Measurements from ENCODE around the gene ZNF423.

ZNF423 gene

DNA sequence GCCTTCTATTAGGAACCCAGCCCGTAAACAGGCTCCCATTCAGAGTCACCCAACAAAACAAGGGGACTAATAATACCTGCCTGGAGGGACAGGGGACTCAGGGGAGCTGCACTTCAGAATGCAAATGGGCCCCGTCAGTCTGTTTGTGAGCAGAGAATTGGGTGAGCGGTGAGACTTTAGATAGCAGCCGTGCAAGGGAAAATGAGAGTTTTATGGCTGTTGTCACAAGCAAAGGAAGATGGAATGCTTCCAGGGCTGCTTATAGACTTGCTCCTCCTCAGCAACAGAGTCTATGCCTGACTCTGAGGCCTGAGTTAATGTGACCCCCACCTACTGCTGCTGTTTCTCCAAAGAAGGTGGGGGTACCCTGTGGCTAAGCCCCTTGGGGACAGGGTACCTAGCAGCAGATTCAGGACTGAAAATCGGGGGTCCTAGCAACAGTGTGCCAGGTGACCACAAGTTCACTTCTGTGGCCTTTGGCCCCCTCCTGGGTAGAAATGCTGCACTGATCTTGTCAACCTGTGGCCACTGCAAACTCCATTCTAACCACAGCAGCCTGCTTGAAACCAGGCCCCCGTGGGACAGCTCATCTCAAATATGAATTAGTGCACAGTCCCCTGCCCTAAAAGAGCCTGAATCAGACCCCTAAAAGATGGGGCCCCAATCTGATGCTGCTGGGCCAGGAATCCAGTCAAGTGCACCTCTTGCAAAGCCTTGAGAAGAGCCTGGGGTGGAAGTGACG lies 355.9 kb downstream of the ZNF423 start:
- DNase-seq = no peak

- no peak for DNase-seq
These were observed 356.5 kb downstream of the ZNF423 start for GRCh38 chr16:49499414-49499785.

- no peak for DNase-seq
These were observed 357.1 kb downstream of the ZNF423 start for GRCh38 chr16:49498666-49499413.

DNA sequence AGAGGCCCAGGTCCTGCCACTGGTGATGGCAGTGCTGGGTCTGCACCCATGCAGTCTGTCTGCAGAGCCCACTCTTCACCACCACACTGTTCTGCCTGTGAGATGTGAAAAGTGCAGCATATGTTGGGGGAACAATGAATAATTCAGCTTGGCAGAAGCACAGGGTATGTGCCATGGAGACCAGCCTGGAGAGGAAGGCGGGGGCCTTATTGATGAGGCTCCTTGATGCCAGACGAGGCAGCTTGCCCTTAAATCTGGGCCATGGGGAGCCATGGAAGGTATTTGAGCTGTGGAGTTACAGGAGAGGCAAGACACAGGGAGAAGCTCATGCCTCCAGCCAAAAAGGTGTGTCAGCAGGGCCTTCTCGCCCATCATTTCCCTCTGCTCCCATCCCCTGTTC lies 357.6 kb downstream of the ZNF423 start:
- DNase-seq = no peak

GRCh38 chr16:49497466-49497865 lies 358.4 kb downstream of the ZNF423 start:
- DNase-seq = no peak

DNA sequence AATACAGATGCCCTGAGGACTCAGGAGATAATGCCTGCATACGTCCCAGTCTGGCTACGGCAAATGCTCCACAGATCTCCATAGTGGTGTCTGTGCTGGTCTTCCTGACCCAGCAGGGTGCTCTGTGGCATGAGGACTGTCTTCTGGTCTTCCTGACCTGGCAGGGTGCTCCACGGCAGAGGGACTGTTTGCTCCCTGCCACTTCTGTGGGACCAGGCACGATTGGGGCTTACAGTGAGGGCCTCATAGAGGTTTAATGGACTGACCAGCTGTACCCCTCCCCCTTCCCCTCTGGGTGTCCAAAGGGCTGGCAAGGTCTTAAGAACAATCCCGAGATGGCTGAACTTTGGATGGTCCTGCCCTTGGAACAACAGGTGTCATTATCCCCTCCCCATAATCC lies 359.3 kb downstream of the ZNF423 start:
- DNase-seq = no peak

GRCh38 chr16:49495596-49496355 lies 360.1 kb downstream of the ZNF423 start:
- no peak for DNase-seq

DNA sequence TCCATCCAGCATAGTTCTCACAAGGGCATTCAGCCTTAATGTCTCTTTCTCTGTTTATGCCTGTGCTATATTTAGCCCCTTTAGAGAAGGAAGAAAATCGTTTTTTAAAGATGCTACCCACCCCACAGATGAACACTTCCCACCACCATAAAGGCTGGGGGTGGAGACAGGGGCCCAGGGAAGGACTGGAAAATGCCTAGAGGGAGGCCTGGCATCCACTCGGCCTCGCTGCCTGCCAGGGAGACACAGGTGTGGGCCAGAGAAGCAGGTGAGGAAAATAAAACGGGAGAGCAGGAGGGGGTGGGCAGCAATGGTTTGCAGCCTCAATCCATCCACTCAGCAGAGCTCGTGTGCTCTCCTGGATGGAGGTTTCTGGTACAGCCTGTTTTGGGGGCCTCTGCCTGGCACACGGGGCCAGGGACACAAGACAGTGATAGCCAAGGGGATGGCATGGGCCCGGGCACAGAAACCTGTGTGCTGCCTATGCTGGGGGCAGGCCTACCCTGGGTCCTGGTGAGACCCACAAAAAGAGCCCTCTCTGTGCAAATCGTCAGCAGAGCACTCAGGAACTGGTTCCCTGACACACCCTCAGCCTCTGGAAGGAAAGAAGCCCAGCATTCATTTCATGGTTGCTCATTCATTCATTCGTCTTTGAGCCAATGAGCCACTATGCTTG lies 360.9 kb downstream of the ZNF423 start:
- DNase-seq = no peak

- no peak for DNase-seq
These were observed 361.4 kb downstream of the ZNF423 start for GRCh38 chr16:49494474-49494873.

DNA sequence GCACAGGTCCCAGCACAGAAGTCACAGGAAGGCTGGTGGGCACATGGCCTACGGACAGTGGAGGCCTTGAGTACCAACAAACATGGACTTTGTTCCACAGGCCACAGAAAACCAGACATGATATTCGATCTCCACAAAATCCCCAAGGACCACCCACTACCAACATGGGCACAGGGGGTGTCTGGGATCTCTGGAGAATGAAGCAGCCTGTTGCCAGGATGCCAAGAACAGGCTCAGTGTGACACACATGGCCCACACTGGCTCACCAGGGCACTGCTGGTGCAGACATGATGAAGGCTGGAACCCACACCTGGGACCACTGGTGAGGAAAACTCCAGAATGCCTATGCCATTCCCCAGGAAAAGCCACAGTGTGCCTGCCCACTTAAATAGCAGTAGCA lies 362.1 kb downstream of the ZNF423 start:
- no peak for DNase-seq

DNA sequence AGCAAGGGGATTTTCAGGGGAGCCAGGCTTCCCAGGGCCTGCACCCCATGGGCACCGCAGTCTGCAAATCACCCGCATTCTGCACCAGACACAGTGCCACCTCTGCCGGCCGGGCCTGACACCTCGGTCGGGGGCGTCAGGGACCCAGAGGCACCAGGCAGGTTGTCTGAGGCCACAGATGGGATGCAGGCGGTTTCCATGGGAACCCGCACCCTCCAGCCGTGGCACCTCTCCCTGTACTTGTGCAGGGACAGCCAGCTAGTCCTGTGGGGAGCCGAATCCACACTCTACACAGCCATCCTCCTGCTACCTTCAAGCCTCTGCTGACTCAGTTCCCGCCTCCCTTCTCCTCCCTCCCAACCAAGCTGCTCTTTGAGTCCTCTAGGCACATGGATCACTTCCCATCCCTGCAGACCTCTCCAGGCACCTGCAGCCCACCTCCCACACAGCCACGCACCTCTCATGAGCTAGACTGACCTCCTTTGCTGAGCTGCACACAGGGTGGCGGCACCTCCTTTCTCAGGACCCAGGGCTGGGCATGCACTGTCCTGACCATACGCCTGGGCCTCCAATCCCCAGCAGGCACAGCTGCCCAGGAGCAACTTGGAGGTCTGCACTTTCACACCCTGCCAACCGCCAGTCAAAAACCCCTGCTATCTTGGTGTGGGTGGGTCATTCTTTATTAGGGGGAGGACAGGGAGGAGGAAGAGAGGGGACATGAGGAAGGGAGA lies 362.9 kb downstream of the ZNF423 start:
- DNase-seq = no peak

DNA sequence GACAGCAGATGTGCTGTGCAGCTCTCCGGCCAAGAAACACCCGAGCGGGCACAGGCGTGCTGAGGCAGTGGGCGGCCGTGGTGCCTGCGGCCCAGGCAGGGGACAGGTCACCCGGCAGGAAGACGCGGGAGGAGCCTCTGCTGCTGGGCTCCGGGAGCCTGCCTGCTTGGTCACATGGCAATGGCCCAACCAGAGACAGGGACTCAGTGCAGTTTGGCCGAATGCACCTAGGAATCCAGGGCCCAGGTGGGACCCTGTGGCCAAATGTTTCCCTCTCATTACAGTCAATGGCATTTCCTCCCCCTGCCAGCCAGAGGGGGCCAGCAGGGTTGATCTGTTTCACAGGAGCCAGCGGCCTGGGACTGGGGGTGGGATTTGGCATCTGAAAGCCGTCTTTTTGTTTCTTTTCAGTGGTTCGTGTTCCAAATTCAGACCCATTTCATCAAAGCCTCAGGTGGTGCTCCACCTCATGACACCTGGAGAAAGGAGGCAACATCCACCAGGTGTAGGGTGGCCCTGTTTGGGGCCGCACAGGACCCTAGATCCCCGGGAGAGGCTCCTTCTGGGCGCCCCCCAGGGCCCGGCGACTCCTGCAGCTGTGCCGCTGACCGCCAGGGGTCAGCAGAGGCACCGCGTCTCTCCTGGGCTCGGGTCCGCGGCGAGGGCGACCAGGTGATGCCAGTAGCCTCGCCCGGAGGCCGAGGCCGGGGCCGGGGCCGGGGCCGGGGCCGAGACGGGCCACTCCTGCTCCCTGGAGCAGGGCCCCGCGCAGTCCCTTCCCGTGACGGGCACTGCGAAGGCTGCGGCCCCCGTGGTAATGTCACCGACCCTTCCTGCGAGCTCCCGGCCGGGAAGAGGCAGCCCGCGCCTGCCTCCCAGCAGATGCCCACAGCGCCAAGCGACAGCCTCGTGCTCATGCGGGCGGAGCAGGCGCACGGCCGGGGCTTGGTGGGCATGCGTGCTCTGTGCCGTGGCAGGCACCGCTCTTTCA lies 363.8 kb downstream of the ZNF423 start:
- no peak for DNase-seq

GRCh38 chr16:49491106-49491670 lies 364.7 kb downstream of the ZNF423 start:
- DNase-seq = no peak

DNA sequence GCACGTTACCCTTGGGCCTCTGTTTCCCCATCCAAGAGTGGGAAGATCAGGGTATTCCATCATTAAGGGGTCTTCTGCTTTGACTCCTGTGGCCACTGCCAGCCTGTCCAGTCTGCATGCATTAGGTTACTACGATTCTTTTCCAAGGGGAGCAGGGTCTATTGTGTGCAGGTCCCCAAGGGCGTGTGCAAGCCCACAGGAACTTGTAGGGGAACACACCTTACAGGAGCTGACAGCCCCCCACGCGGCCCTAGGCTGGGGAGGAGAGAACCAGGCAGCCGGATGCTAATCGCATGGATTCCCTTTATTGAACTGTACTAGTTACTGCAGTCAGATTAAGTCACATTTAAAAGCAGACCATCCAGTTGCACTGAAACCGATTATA lies 365.6 kb downstream of the ZNF423 start:
- no peak for DNase-seq

GRCh38 chr16:49489686-49490320 lies 366.1 kb downstream of the ZNF423 start:
- no peak for DNase-seq

GRCh38 chr16:49488740-49489525 lies 367.0 kb downstream of the ZNF423 start:
- DNase-seq = no peak

DNA sequence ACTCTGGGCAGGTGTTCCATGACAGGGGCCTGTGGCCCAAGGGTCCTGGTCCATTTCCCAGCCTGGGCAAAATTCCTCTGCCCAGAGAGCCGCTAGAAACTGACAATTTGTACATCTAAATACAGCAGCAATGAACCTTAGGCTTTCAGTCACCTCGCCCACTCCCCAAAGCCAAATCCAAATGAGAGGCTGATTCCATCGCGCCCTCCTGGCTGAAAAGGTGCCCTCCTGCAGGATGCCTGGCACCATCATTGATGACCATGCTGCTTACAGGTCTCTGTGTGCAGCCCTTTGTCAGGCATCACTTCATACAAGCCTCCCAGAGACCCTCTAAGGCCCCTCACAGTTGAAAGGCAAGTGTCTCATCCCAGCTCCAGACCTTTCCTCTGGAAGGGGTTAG lies 367.6 kb downstream of the ZNF423 start:
- no peak for DNase-seq

GRCh38 chr16:49487746-49488145 lies 368.2 kb downstream of the ZNF423 start:
- DNase-seq = no peak

GRCh38 chr16:49486400-49486799 lies 369.5 kb downstream of the ZNF423 start:
- DNase-seq = no peak

GRCh38 chr16:49485663-49486062 lies 370.2 kb downstream of the ZNF423 start:
- DNase-seq = no peak

Measured in SW 1271 (cell line).